Stimulated activated CD8-positive, alpha-beta memory T cell treated with anti-CD3 and anti-CD28 coated beads, Interleukin-7, amount 100 ng/mL, for 48 hours (primary cell): ENCODE data around the gene GRID1.
"Not testable (repeated sequence)": the region's sequence is repeated elsewhere in the genome, so short reads cannot be mapped to it uniquely, and the experiment has no call there.

Source experiments
- DNase-seq, 2 donors: peaks; one replicate each; pipeline ENCODE4 v3.0.0-alpha.2; 2020; ENCODE audit warnings: low read depth in 1 of 2; ENCODE audit errors: extremely low read depth in 1 of 2

Gene GRID1

DNA sequence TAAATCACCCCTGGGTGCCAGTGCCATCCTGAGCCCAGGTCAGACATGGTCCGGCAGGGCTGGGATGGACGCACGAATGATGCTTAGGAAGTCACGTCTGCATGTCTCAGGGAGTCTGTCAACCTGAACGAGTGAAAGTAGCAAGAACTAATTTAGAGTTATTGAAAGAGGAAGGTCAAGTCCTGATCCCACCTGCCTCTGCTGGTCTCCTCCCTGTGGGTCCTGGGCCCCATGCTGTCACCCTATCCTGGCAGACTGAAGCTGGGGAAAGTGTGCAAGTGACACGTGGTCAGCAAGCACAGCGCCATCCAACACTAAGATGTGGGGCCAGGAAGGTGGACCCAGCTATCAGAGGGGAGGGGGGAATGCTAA lies 26.1 kb upstream of the GRID1 start:
- no peak for DNase-seq

DNA sequence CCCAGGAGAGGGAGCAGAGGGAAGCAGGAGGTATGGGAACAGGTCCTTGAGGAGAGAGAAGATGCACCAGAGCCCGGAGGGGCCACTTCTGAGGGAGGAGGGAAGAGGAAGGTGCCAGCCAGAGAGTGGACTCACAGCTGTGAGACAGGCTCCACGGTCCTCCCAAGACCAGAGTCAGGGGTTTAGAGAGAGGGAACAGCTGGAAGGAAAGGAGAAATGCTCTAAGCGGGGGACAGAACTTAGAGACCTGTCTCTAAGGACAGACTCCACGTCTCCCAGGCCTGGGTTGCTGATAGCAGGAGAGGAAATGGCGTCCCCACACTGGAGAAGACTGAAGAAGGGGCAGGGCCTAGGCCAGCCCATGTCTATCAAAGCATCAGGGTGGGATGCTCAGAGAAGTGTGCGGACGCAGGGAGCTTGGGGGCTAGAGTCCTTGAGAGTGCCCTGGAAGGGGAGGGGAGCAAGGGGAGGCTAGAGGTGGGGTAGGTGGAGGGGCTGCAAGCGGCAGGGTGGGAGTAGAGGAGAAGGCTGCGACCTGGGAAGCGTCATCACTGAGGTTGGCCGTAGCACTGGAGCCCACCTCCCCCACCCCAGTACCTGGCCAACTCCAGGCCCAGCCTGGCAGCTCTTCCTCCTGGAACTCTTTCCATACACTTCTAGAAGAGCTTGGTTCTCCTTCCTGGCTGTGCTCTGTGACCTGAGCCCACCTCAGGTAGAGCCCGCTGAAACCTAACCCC lies 25.6 kb upstream of the GRID1 start:
- DNase-seq: no peak

- no peak for DNase-seq
Measured at GRCh38 chr10:86391236-86391840, 24.7 kb upstream of the GRID1 start.

DNA sequence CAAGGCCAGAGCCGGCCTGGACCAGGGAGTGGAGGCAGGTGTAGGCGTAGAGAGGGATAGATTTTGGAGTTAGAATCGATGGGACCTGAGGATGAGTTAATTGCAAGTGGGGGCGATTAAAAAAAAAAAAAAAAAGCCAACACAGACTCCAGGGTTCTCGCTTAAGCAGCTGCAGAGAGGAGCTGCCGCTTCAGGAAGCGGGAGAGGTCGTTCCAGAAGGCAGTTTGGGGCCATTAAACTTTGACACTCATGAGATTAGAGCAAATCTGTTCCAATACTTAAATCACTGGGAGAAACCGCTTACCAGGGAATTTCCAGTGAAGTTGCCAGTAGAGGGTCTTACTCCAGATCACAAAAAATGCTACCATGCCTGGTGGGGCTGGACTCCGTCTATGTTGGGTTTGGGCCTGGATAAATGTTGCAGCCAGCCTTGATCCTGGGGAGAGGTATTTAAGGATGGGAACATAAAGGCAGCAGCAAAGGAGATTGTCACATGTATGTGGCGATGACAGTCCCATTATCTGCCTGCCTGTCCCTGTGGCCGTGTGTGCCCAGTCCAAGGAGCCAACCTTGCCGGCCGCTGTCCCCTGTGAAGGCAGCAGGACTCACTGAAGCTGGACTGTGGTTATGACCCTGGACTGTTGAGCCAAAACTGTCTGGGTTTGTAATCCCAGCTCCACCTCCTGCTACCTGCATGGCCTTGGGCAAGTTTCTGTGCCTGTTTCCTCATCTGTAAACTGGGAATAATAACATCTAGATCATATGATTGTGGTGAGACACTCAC lies 23.9 kb upstream of the GRID1 start:
- DNase-seq: no peak

DNA sequence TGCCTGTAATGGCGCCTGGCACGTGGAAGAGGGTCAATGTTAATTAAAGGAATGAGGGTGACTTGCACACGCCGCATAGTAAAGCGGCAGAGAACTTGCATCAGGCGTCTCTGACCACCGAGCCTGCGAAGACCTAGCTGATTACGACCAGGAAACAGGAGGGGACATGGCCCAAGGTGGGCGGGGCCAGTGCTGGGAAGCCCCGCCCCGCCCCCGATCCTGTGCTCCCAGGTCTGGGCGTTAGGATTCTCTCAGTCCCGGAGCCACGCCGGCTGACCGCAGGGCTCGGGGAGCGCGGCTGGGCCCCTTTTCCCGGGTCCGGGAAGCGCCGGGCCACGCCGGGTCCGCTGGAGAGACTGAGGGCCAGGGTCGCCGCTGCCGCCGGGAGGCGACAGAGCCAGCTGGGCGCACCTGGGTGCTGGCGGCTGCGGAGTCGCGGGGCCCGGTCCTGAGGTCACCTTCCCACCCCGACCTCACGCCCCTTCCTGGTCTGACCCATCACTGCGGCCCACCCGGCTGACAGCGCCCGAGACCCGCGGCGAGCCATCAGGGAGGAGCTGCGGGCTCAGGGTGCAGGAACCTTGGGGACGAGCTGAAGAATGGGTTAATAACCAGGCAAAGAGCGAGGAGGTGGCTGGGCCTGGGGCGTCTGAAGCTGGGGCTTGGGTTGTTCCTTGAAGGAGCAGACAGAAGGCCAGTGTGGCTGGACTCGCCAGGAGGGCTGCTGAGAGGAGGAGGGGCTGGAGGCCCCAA lies 23.0 kb upstream of the GRID1 start:
- DNase-seq: no peak

GRCh38 chr10:86389109-86389440 lies 22.5 kb upstream of the GRID1 start:
- DNase-seq: not testable (repeated sequence)

- no peak for DNase-seq
Measured at GRCh38 chr10:86388119-86388704, 21.6 kb upstream of the GRID1 start.

DNA sequence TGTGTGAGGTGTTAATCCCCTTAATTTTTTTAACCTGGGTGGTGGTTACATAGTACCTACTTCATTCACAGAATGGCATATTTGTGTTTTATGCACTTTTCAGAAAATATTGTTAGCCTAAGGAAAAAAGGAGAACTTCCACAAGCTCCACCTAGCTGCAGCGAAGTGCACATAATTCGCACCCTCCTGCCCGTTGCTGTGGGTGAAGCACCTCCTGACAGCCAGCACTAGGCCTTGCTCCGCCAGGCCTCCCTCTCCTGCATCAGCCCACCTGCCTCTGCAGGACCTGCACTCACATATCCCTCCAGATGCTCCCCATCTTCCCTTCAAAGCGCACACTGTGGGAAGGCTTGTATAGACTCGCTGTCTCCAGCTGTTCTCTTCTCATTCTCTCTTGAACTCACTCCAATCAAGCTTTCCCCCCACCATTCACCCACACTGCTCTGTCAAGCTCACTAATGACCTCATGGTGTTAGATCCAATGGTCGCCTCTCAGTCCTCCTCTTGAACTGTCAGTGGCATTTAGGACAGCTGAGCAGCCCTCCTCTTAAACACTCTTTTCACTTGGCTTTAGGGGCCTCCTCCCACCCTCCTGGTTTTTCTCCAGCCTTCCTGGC lies 20.7 kb upstream of the GRID1 start:
- no peak for DNase-seq

DNA sequence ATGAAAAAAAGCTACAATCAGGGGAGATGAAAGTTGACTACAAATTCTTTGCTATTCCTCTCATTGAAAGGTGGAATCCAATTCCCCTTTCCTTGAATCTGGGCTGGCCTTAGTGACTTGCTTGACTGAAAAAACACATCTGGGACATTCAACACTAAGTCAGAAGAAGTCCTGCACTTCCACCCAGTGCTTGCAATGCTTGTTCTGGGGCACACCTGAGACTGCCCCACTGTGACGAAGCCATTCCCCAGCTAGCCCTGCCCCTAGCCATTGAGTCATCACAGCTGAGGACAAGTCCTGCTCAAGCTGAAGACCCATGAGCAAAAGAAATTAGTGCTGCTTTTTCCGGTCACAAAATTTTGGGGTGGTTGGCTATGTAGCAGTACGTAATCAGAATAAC lies 19.2 kb upstream of the GRID1 start:
- DNase-seq: no peak

GRCh38 chr10:86377797-86378146 lies 11.2 kb upstream of the GRID1 start:
- no peak for DNase-seq

GRCh38 chr10:86376852-86377796 lies 10.5 kb upstream of the GRID1 start:
- DNase-seq: peak; percentile 53 to 73

DNA sequence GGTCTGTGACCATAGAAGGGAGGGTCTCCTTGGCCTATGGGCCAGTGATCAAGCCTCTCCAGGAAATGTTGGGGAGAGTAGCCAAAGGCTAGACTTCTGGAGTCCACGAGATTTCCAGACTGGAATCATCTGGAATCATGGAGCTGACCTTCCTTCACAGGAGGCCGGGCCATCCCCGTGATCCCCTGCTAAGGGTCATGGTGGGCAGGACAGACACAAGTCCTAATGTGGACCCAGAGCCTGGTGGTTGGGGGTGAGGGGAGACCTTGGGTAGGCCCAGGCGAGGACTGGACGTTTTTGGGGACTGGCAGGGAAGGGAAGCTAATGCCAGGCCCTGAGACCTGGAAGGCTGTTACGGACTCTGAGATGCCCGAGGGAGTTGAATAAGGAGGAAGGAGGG lies 9.8 kb upstream of the GRID1 start:
- no peak for DNase-seq

DNA sequence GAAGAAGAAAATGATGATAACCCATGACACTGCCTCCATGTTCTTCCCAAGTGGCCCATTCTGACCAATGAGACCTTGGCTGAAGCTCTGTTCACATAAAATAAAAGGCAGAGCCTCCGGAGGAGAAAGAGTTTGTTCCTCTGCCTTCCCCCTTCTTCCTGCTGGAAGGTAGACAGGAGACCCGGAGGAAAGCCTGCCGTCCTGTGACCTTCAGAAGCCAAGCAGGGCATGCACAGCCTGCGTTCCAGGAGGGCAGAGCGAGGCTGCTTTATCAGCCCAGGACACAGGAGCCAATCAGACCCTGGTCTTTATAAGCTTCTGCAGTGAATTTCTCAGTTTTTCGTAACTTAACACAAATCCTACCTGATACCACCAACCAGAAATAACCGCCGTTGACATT lies 8.6 kb upstream of the GRID1 start:
- no peak for DNase-seq

GRCh38 chr10:86374664-86375063 lies 8.1 kb upstream of the GRID1 start:
- no peak for DNase-seq

DNA sequence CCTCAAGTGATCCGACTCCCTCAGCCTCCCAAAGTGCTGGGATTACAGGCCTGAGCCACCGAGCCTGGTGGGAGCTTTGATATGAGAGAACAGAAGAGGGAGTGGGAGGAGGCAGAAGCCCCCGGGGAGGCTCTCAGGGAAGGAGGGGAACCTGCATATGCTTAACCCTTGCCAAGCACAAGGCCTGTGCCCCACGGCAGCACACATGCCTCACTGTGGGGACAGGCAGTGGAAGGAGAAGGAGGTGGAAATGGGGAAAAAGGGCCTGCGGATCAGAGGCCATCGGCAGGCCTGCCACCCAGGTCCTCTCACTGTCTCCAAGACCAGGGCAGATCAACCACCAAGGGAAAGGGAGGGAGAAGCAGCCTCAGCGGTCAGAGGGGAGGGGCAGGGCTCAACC lies 7.2 kb upstream of the GRID1 start:
- no peak for DNase-seq

DNA sequence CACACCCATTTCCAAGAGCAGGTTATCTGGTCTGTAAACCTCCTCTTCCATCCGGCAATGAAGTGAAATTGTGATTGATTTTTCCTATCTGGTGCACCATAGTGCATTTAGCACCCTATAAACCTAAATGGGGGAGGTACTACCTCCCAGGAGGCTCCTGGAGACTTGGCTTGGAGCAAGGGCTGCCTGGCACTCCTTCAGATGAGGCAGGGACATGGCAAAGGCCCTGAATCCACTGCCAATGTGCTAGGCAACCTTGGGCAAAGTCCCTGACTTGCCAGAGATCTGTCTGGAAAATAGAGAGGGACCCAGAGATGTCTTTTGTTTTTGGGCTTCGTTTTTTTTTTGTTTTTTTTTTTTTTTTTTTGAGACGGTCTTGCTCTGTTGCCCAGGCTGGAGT lies 6.7 kb upstream of the GRID1 start:
- DNase-seq: no peak

DNA sequence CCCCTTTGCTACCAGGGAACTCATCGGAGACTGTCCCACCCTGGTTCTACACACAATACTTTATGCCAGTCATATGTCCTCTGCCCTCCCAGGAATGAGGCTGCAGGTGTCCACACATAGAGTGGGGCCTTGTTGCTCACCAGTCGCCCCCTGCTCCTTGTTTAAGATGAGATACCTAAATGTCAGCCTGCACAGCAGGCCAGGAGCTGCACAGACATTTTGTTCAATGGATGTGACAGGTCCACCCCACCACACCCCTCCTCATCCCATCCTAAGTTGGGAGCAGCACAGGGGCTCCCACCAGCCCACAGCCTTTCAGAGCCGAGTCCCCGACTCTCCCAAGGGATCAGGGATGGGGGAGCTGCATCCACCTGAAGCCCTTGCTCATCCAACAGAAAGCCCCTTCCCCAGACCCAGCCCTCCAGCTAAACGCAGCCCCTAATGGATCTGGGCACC lies 6.2 kb upstream of the GRID1 start:
- DNase-seq: no peak

- DNase-seq: no peak
Measured at GRCh38 chr10:86372119-86372783, 5.7 kb upstream of the GRID1 start.

GRCh38 chr10:86371691-86372090 lies 5.1 kb upstream of the GRID1 start:
- no peak for DNase-seq
